ENCODE data around the gene HOOK1. TPM values are rescaled to one million over a fixed set of nuclear protein-coding genes. Genes with fewer than 3 reads are reported as not detected.

HOOK1 gene
- total RNA-seq (2014; rRNA removed; shearing (Covaris generic)) (not detected in 2 replicates), total RNA-seq (2022) (not detected in 2 replicates), Bru-seq, nascent RNA (percentile 7 among the genes with signal in this experiment), BruChase-seq, experiment 1, labeled RNA remaining after a 6-hour chase (percentile 5 among the genes with signal in this experiment), BruChase-seq, experiment 2, labeled RNA remaining after a 2-hour chase (percentile 9 among the genes with signal in this experiment)
- long read RNA-seq: 0 reads

DNA sequence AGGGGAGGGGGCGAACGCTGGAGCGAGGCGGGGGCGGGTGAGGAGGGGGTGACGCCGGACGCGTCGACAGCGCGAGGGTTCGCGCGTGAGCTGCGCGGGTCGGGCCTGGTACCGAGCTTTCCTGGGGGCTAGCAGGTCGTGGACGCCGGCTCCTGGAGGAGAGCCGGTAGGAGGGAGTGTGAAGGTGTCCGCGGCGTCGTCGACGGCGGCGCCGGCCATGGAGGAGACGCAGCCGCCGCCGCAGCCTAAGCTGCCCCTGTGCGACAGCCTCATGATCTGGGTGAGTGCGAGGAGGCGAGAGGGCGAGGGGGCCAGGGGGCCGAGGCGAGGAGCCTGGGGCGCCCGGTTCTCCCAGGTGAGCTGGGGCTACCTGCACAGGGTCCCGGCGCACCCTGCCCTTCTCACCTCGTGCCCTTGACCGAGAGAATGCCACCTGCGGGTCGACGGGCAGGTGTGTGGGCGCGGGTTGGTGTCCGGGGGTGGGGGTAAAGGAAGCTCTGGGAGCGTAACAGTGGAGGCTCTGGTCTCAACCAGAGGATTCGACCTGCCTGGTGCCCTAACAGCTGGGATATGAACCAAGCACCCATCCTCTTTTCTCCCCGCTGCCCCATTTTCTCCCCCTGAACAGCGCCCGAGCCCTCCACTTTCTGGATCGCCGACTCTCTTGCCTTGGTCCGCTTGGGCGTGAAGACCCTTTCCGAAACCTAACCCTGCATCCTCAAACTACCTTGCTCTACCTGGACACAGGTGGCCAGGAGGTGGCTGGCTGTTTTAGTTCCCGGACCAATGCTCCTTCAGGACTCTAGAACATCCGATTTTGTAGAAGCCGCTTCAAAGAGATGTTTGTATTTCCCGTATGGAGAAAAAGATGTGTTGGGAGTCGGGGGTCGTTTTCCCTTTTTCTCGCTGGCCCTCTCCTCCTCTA lies at the start of gene HOOK1:
Gene HOOK1, plus strand, starts transcription at position 49 of the 925 bp plus-strand sequence. Its CDS starts 169 bp downstream, at position 218.
- no peaks in the 10 kb centered on the region for H4K20me1 ChIP-seq (ENCODE audit: insufficient read depth, low read length)
- BruUV-seq (replicated peaks): no TSS peak
- no peaks in the 10 kb centered on the region for H3K4me1 ChIP-seq (ENCODE audit: insufficient read depth, low read length, poor library complexity, severe bottlenecking)
- intact Hi-C loops (cut with micrococcal nuclease; ENCODE audit: unreplicated experiment): no loop called here
- H3K27ac ChIP-seq (ENCODE audit: low read depth, low read length, poor library complexity, severe bottlenecking): no peak within 1 kb of the TSS
- H3K9me3 ChIP-seq (ENCODE audit: low read length): no peaks in the 10 kb centered on the region
- no peak within 1 kb of the TSS for H2AFZ ChIP-seq (ENCODE audit: low read length)
- no peaks in the 10 kb centered on the region for H3K9me2 ChIP-seq (ENCODE audit: insufficient read depth, low read length)
- TF ChIP-seq, protein P1, sequence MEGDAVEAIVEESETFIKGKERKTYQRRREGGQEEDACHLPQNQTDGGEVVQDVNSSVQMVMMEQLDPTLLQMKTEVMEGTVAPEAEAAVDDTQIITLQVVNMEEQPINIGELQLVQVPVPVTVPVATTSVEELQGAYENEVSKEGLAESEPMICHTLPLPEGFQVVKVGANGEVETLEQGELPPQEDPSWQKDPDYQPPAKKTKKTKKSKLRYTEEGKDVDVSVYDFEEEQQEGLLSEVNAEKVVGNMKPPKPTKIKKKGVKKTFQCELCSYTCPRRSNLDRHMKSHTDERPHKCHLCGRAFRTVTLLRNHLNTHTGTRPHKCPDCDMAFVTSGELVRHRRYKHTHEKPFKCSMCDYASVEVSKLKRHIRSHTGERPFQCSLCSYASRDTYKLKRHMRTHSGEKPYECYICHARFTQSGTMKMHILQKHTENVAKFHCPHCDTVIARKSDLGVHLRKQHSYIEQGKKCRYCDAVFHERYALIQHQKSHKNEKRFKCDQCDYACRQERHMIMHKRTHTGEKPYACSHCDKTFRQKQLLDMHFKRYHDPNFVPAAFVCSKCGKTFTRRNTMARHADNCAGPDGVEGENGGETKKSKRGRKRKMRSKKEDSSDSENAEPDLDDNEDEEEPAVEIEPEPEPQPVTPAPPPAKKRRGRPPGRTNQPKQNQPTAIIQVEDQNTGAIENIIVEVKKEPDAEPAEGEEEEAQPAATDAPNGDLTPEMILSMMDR (conservative IDR thresholded peaks at IDR 0.05; ENCODE audit: low read length): no peak
- TF ChIP-seq EZH2phosphoT487 (IDR thresholded peaks at IDR 0.05; ENCODE audit: borderline replicate concordance, low read depth, low read length): no peak
- H3K36me3 ChIP-seq (ENCODE audit: insufficient read depth, low read length): no peaks in the 10 kb centered on the region
- ChIA-PET POLR2A (no interaction called here), CTCF (ENCODE audit: unreplicated experiment) (no interaction called here)
- no peak within 1 kb of the TSS for H3K4me2 ChIP-seq (ENCODE audit: low read length)
- H3K79me2 ChIP-seq (ENCODE audit: insufficient read depth, low read depth, low read length): no peaks in the 10 kb centered on the region
- no peak for DNase-seq (ENCODE audit: low spot score)
- no peak within 1 kb of the TSS for H3K4me3 ChIP-seq (ENCODE audit: low read depth, low read length, poor library complexity, severe bottlenecking)

DNA sequence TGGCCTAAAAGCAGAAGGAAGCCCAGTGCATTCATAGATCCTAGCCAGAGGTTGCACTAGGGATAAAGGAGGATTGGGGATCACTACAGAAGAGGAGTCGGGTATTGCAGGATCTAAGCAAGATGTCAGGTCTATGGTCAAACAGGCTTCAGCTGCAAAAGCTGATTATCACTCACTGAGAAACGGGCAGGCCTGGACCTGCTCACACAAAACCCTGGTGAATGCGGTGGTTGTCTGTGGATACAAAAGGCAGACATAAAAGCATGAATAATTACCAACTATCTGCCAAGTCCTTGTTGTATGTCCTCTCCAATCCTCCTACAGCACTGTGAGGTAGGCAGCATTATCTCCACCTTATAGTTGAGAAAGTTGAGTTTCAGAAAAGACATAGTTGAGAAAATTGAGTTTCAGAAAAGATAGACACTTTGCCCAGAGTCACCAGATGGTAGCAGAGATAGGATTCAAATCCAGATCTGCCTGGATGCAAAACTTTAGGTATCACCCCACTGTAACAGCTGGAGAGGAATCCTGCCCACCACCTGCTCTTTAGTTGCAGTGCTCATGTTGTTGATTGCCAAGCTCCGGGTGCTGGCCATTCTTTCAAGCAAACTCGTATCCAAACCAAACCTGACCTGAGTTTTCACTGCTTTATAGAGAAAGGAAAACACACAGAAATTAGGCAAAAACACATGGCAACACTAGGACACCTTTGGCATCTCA lies 49.6 kb upstream of the HOOK1 start:
- ChIA-PET POLR2A (no interaction called here), CTCF (ENCODE audit: unreplicated experiment) (no interaction called here)
- H3K9me2 ChIP-seq (ENCODE audit: insufficient read depth, low read length): no peaks in the 10 kb centered on the region
- TF ChIP-seq, protein P1 (conservative IDR thresholded peaks at IDR 0.05; ENCODE audit: low read length): no peak
- TF ChIP-seq EZH2phosphoT487 (IDR thresholded peaks at IDR 0.05; ENCODE audit: borderline replicate concordance, low read depth, low read length): no peak
- no peaks in the 10 kb centered on the region for H4K20me1 ChIP-seq (ENCODE audit: insufficient read depth, low read length)
- DNase-seq (ENCODE audit: low spot score): no peak
- intact Hi-C loops (cut with micrococcal nuclease; ENCODE audit: unreplicated experiment): no loop called here
- no peaks in the 10 kb centered on the region for H3K36me3 ChIP-seq (ENCODE audit: insufficient read depth, low read length)
- no peak overlapping the region for H3K4me2 ChIP-seq (ENCODE audit: low read length)
- H3K4me3 ChIP-seq (ENCODE audit: low read depth, low read length, poor library complexity, severe bottlenecking): no peak overlapping the region
- H2AFZ ChIP-seq (ENCODE audit: low read length): no peak overlapping the region
- BruUV-seq (replicated peaks): no TSS peak
- H3K4me1 ChIP-seq (ENCODE audit: insufficient read depth, low read length, poor library complexity, severe bottlenecking): no peaks in the 10 kb centered on the region
- no peaks in the 10 kb centered on the region for H3K9me3 ChIP-seq (ENCODE audit: low read length)
- H3K79me2 ChIP-seq (ENCODE audit: insufficient read depth, low read depth, low read length): no peaks in the 10 kb centered on the region
- no peak overlapping the region for H3K27ac ChIP-seq (ENCODE audit: low read depth, low read length, poor library complexity, severe bottlenecking)

Measured in OCI-LY7 (cell line).